H1 (cell line): ENCODE measurements around the gene LRRC39. TPM values are rescaled to one million over a fixed set of nuclear protein-coding genes. Genes with fewer than 3 reads are reported as not detected.

Experiments
- CTCF ChIA-PET: fragments of 300-600 bp; sonication (Branson Sonifier 250); formaldehyde crosslinking; loops from one replicate; lab custom pipeline; 2021; ENCODE audit not compliant: partially characterized antibody; lab: Charles Lee
- POLR2A ChIA-PET: fragments of 300-600 bp; sonication (Branson Sonifier 250); formaldehyde crosslinking; loops from one replicate; lab custom pipeline; 2021; ENCODE audit warnings: inconsistent platforms; ENCODE audit not compliant: partially characterized antibody; lab: Charles Lee
- DNase-seq, 2 experiments: peaks; one replicate each; pipeline versions ENCODE4 v3.0.0 to v3.0.0-alpha.2; 2010 to 2022; ENCODE audit warnings: low spot score in 2 of 2, low read depth in 1 of 2, mixed read lengths in 1 of 2
- FAIRE-seq: peaks from 2 replicates; lab custom pipeline; 2011; peaks lifted over from hg19 to GRCh38; lab: Jason Lieb, UNC
- H2AFZ ChIP-seq: 2 replicates; pipeline ENCODE4 v1.8.1; 2012; ENCODE audit warnings: low read length, inconsistent platforms
- H2AK5ac ChIP-seq: 2 replicates; pipeline ENCODE4 v1.6.1; 2013; ENCODE audit warnings: low read depth, low read length
- H2BK120ac ChIP-seq: replicated peaks from 2 replicates; pipeline ENCODE3; 2013; ENCODE audit warnings: low read depth, low read length, inconsistent platforms
- H2BK12ac ChIP-seq: 2 replicates; pipeline ENCODE4 v1.6.1; 2013; ENCODE audit warnings: low read depth, low read length
- H2BK15ac ChIP-seq: 2 replicates; pipeline ENCODE4 v1.6.1; 2013; ENCODE audit warnings: low read length
- H2BK20ac ChIP-seq: 2 replicates; pipeline ENCODE4 v1.6.1; 2013; ENCODE audit warnings: low read length
- H2BK5ac ChIP-seq: 2 replicates; pipeline ENCODE4 v1.6.1; 2013; ENCODE audit warnings: low read depth, low read length
- H3K14ac ChIP-seq: 2 replicates; pipeline ENCODE4 v1.6.1; 2013; ENCODE audit warnings: inconsistent platforms; ENCODE audit not compliant: insufficient read length
- H3K18ac ChIP-seq: 2 replicates; pipeline ENCODE4 v1.6.1; 2013; ENCODE audit warnings: low read length; ENCODE audit errors: extremely low read depth
- H3K23ac ChIP-seq: 2 replicates; pipeline ENCODE4 v1.6.1; 2013; ENCODE audit warnings: inconsistent platforms; ENCODE audit not compliant: insufficient read length
- H3K23me2 ChIP-seq: 2 replicates; pipeline ENCODE4 v1.6.1; 2013; ENCODE audit warnings: low read depth, low read length
- H3K27ac ChIP-seq: 2 replicates; pipeline ENCODE4 v1.6.1; 2011; ENCODE audit warnings: low read depth, low read length, inconsistent platforms
- H3K27me3 ChIP-seq, 4 experiments: replicated peaks in 1 of 4; 1 replicate in 1 of 4; 2 replicates in 3 of 4; pipeline versions ENCODE4 v1.6.1 to v1.8.1; 2011 to 2013; ENCODE audit warnings: low read length in 3 of 4, mild to moderate bottlenecking in 3 of 4, inconsistent platforms in 2 of 4, mixed read lengths in 2 of 4, moderate library complexity in 1 of 4; ENCODE audit not compliant: control insufficient read depth in 3 of 4, insufficient read depth in 3 of 4; ENCODE audit errors: extremely low read depth in 1 of 4
- H3K36me3 ChIP-seq, 4 experiments: 2 replicates each; pipeline versions ENCODE4 v1.6.1 to v1.8.1; 2011 to 2013; ENCODE audit warnings: mild to moderate bottlenecking in 4 of 4, low read length in 3 of 4, moderate library complexity in 2 of 4, control low read depth in 1 of 4, inconsistent platforms in 1 of 4; ENCODE audit not compliant: insufficient read depth in 4 of 4, control insufficient read depth in 2 of 4
- H3K4ac ChIP-seq: replicated peaks from 2 replicates; pipeline ENCODE3; 2013; ENCODE audit warnings: low read length, low read depth, mixed read lengths, inconsistent platforms; ENCODE audit not compliant: insufficient read length
- H3K4me1 ChIP-seq, 4 experiments: replicated peaks in 1 of 4; 1 replicate in 1 of 4; 2 replicates in 3 of 4; pipeline versions ENCODE4 v1.6.1 to v1.8.1; 2011 to 2013; ENCODE audit warnings: low read length in 3 of 4, inconsistent platforms in 2 of 4, mixed read lengths in 1 of 4; ENCODE audit not compliant: insufficient read depth in 4 of 4, control insufficient read depth in 3 of 4
- H3K4me2 ChIP-seq, 2 experiments: 2 replicates each; pipeline versions ENCODE4 v1.6.1 to v1.8.1; 2011 to 2013; ENCODE audit warnings: low read depth in 2 of 2, low read length in 2 of 2, control low read depth in 1 of 2, inconsistent platforms in 1 of 2, mild to moderate bottlenecking in 1 of 2; ENCODE audit not compliant: insufficient read depth in 1 of 2
- H3K4me3 ChIP-seq, 4 experiments: fragments of 200-600, 300-600 bp in 1 of 4; sonication (generic), shearing (Covaris generic), sonication (Bioruptor Twin) in 1 of 4; 2 replicates each; pipeline versions ENCODE4 v1.5.1 to v1.8.1; 2011 to 2016; ENCODE audit warnings: low read length in 4 of 4, low read depth in 3 of 4, control low read depth in 2 of 4, inconsistent platforms in 2 of 4, mild to moderate bottlenecking in 2 of 4, mixed read lengths in 1 of 4, moderate library complexity in 1 of 4; ENCODE audit not compliant: insufficient read depth in 2 of 4; ENCODE audit errors: extremely low read depth in 1 of 4
- H3K56ac ChIP-seq: replicated peaks from 2 replicates; pipeline ENCODE3; 2013; ENCODE audit warnings: low read depth, mild to moderate bottlenecking, mixed read lengths, low read length, inconsistent platforms; ENCODE audit not compliant: insufficient read length
- H3K79me1 ChIP-seq: 2 replicates; pipeline ENCODE4 v1.6.1; 2013; ENCODE audit warnings: low read depth, low read length, control low read depth
- H3K79me2 ChIP-seq, 2 experiments: 2 replicates each; pipeline versions ENCODE4 v1.6.1 to v1.8.1; 2012 to 2013; ENCODE audit warnings: low read length in 2 of 2, mild to moderate bottlenecking in 2 of 2, inconsistent platforms in 1 of 2; ENCODE audit not compliant: insufficient read depth in 2 of 2, control insufficient read depth in 1 of 2
- H3K9ac ChIP-seq, 4 experiments: replicated peaks in 1 of 4; 1 replicate in 1 of 4; 2 replicates in 3 of 4; pipeline versions ENCODE4 v1.6.1 to v1.8.1; 2011 to 2013; ENCODE audit warnings: low read depth in 3 of 4, low read length in 3 of 4, control low read depth in 2 of 4, mild to moderate bottlenecking in 2 of 4, moderate library complexity in 2 of 4, inconsistent platforms in 1 of 4; ENCODE audit errors: extremely low read depth in 1 of 4
- H3K9me3 ChIP-seq, 2 experiments: 2 replicates each; pipeline versions ENCODE4 v1.6.1 to v1.8.1; 2012 to 2013; ENCODE audit warnings: mild to moderate bottlenecking in 2 of 2, moderate library complexity in 2 of 2, control low read depth in 1 of 2, inconsistent platforms in 1 of 2, low read depth in 1 of 2, low read length in 1 of 2, mixed read lengths in 1 of 2; ENCODE audit not compliant: insufficient read depth in 2 of 2
- H4K20me1 ChIP-seq, 2 experiments: replicated peaks in 1 of 2; 2 replicates each; pipeline versions ENCODE3 to v1.8.1; 2011 to 2013; ENCODE audit warnings: inconsistent platforms in 2 of 2, low read length in 2 of 2, mild to moderate bottlenecking in 1 of 2; ENCODE audit not compliant: insufficient read depth in 2 of 2, control insufficient read depth in 1 of 2
- H4K5ac ChIP-seq: 2 replicates; pipeline ENCODE4 v1.6.1; 2013; ENCODE audit warnings: low read length, low read depth, mixed read lengths, inconsistent platforms; ENCODE audit not compliant: insufficient read length
- H4K8ac ChIP-seq: 2 replicates; pipeline ENCODE4 v1.8.0; 2013; ENCODE audit warnings: mild to moderate bottlenecking, moderate library complexity, low read length, inconsistent platforms; ENCODE audit not compliant: insufficient read depth; ENCODE audit errors: extremely low read depth
- H4K91ac ChIP-seq: replicated peaks from 2 replicates; pipeline ENCODE3; 2013; ENCODE audit warnings: low read length, mixed read lengths, inconsistent platforms; ENCODE audit not compliant: insufficient read length
- ASH2L ChIP-seq: fragments of 200-600, 300-600 bp; sonication (generic); IDR thresholded peaks from one replicate; pipeline ENCODE4 v1.7.1; 2017; ENCODE audit warnings: low read length
- BACH1 ChIP-seq: IDR thresholded peaks from 2 replicates; pipeline ENCODE4 v1.6.1; 2012; ENCODE audit warnings: low read length, improper control_type of control experiment
- BRCA1 ChIP-seq: IDR thresholded peaks from 2 replicates; pipeline ENCODE4 v1.6.1; 2012; ENCODE audit warnings: low read depth, low read length, improper control_type of control experiment
- CHD1 ChIP-seq: IDR thresholded peaks from 2 replicates; pipeline ENCODE4 v1.6.1; 2012; ENCODE audit warnings: low read depth, low read length, improper control_type of control experiment
- CTBP2 ChIP-seq: IDR thresholded peaks from 2 replicates; pipeline ENCODE4 v1.7.0; 2011; ENCODE audit warnings: borderline replicate concordance, mild to moderate bottlenecking, moderate library complexity, mixed read lengths, low read length; ENCODE audit not compliant: insufficient read depth, insufficient read length
- JUN ChIP-seq: IDR thresholded peaks from 2 replicates; pipeline ENCODE4 v1.6.1; 2011; ENCODE audit warnings: low read depth, mild to moderate bottlenecking, improper control_type of control experiment, low read length
- JUND ChIP-seq: IDR thresholded peaks from 2 replicates; pipeline ENCODE4 v1.6.1; 2011; ENCODE audit warnings: mild to moderate bottlenecking, improper control_type of control experiment, low read length
- KDM4A ChIP-seq: IDR thresholded peaks from one replicate; pipeline ENCODE4 v1.7.1; 2012; ENCODE audit warnings: low read depth, mild to moderate bottlenecking, moderate library complexity, low read length, inconsistent platforms; ENCODE audit not compliant: severe bottlenecking
- MAFK ChIP-seq: IDR thresholded peaks from 2 replicates; pipeline ENCODE4 v1.6.1; 2012; ENCODE audit warnings: low read depth, mild to moderate bottlenecking, improper control_type of control experiment, low read length
- NANOG ChIP-seq: IDR thresholded peaks from 2 replicates; pipeline ENCODE4 v1.6.1; 2011; ENCODE audit warnings: low read length, low read depth, mild to moderate bottlenecking, inconsistent platforms; ENCODE audit not compliant: insufficient read depth, poor library complexity, severe bottlenecking
- SRF ChIP-seq: IDR thresholded peaks from 2 replicates; pipeline ENCODE4 v1.6.1; 2011; ENCODE audit warnings: mild to moderate bottlenecking, low read depth, low read length, moderate library complexity
- TBP ChIP-seq: IDR thresholded peaks from 2 replicates; pipeline ENCODE4 v1.6.1; 2011; ENCODE audit warnings: low read depth, low read length, improper control_type of control experiment
- ZNF274 ChIP-seq: IDR thresholded peaks from 2 replicates; pipeline ENCODE4 v1.7.0; 2012; ENCODE audit warnings: low read length, borderline replicate concordance; ENCODE audit errors: extremely low read depth
- polyA plus RNA-seq, 7 experiments: library from polyadenylated mRNA; depleted of rRNA in 3 of 7; stranded (reverse) in 5 of 7; unstranded in 2 of 7; fragments of >200 nt in 5 of 7; fragments of 200-250 nt in 2 of 7; gene quantifications; 1 replicate in 5 of 7; 2 replicates in 1 of 7; 4 replicates in 1 of 7; pipeline versions ENCODE4 v1.2.1 to v1.2.3, GENCODE V29; 2011 to 2013; ENCODE audit warnings: missing spikeins in 2 of 7, mixed read lengths in 2 of 7
- total RNA-seq: library from RNA; stranded (reverse); fragmentation: NEBNext Ultra II Directional; extraction: Animal tissue kit (Norgen Biotek cat#: 25700); gene quantifications from 2 replicates; pipeline ENCODE4 v1.2.1, GENCODE V29; 2021
- TF ChIP-seq, protein P1 (sequence below): IDR thresholded peaks from 2 replicates; pipeline ENCODE4 v1.6.1; 2012; ENCODE audit warnings: low read length, inconsistent platforms

Gene LRRC39
- total and polyA plus RNA-seq, 2 of the 8 experiments (the other 6 are each of a cell fraction or from before 2014, with no cell fraction given): 0.33 to 0.39 TPM

DNA sequence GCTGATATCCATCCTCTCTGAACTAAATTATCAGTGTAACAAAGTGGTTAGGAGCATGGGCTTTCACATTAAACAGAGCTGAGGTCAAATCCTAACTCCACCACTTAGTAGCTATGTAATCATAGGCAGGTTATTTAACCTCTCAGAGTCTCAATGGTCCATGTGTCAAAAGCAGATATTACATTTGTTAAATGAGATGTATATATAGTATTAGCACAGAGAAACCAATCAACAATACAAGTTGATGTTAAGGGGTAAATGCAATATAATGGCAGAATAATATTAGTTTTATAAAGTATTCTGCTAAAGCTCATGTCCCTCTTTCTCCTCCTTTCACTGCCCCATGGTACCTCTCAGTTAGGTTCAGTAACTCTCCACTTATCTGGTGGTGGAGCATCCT, 44.4 kb upstream of the LRRC39 start:
- H2BK20ac ChIP-seq: no peak overlapping the region
- ChIA-PET CTCF (interaction anchor here (1.8 kb wide), 1 partner anchor 236 kb away, joined by 6 read pairs; no protein-coding TSS in a partner anchor), POLR2A (interaction anchor here (0.6 to 3.1 kb wide), 4 partner anchors 15 to 130 kb away, joined by 3 to 11 read pairs (median 4); partner anchors contain the start of genes CDC14A and DBT)
- no peak overlapping the region for H3K56ac ChIP-seq
- H4K8ac ChIP-seq: no peak overlapping the region
- no peak for FAIRE-seq
- no peaks in the 10 kb centered on the region for H3K27me3 ChIP-seq
- H3K79me2 ChIP-seq: no peaks in the 10 kb centered on the region
- peaks cover 0 to 9% (median 8%) of the 10 kb centered on the region in 4 experiments; a peak in 5 of 8 replicates for H3K36me3 ChIP-seq
- no peak overlapping the region for H2BK15ac ChIP-seq
- H3K4me3 ChIP-seq: no peak overlapping the region
- no peak overlapping the region for H3K18ac ChIP-seq
- no peak overlapping the region for H3K4me2 ChIP-seq
- H2BK120ac ChIP-seq: no peak overlapping the region
- H3K27ac ChIP-seq: no peak overlapping the region
- no peak overlapping the region for H3K4ac ChIP-seq
- no peak overlapping the region for H4K91ac ChIP-seq
- H3K9ac ChIP-seq: no peak overlapping the region
- H3K14ac ChIP-seq: no peak overlapping the region
- DNase-seq: no peak
- no peak overlapping the region for H2AFZ ChIP-seq
- H3K23me2 ChIP-seq: no peaks in the 10 kb centered on the region
- no peak overlapping the region for H4K5ac ChIP-seq
- H2BK12ac ChIP-seq: no peak overlapping the region
- H3K4me1 ChIP-seq: no peaks in the 10 kb centered on the region
- H3K23ac ChIP-seq: no peak overlapping the region
- no peaks in the 10 kb centered on the region for H3K79me1 ChIP-seq
- H4K20me1 ChIP-seq: peaks cover 1 to 2% of the 10 kb centered on the region in 2 experiments
- H3K9me3 ChIP-seq: no peaks in the 10 kb centered on the region
- no peak overlapping the region for H2AK5ac ChIP-seq
- H2BK5ac ChIP-seq: no peak overlapping the region
- TF ChIP-seq JUN: no peak
- no peak for TF ChIP-seq KDM4A
- TF ChIP-seq SRF: no peak
- TF ChIP-seq ASH2L: no peak
- TF ChIP-seq BACH1: no peak
- no peak for TF ChIP-seq NANOG
- TF ChIP-seq CHD1: no peak
- TF ChIP-seq MAFK: no peak
- no peak for TF ChIP-seq JUND
- TF ChIP-seq BRCA1: no peak
- TF ChIP-seq, protein P1, sequence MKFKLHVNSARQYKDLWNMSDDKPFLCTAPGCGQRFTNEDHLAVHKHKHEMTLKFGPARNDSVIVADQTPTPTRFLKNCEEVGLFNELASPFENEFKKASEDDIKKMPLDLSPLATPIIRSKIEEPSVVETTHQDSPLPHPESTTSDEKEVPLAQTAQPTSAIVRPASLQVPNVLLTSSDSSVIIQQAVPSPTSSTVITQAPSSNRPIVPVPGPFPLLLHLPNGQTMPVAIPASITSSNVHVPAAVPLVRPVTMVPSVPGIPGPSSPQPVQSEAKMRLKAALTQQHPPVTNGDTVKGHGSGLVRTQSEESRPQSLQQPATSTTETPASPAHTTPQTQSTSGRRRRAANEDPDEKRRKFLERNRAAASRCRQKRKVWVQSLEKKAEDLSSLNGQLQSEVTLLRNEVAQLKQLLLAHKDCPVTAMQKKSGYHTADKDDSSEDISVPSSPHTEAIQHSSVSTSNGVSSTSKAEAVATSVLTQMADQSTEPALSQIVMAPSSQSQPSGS: no peak
- no peak for TF ChIP-seq CTBP2
- TF ChIP-seq TBP: no peak
- no peak for TF ChIP-seq ZNF274
